DOHH2 (cell line): ENCODE measurements around the gene FAAP20.

Experiments used
- CTCF ChIP-seq: fragments of 200-600 bp; sonication (generic); IDR thresholded peaks from one replicate; pipeline ENCODE4 v1.5.1; 2014; ENCODE audit warnings: antibody characterized with exemption, mild to moderate bottlenecking, low read depth, low read length; ENCODE audit not compliant: poor library complexity, severe bottlenecking
- EZH2phosphoT487 ChIP-seq: fragments of 200-600 bp; sonication (generic); IDR thresholded peaks from 2 replicates; pipeline ENCODE4 v1.6.1; 2017; ENCODE audit warnings: borderline replicate concordance, mild to moderate bottlenecking, antibody characterized with exemption, low read length, moderate library complexity, mixed read lengths

DNA sequence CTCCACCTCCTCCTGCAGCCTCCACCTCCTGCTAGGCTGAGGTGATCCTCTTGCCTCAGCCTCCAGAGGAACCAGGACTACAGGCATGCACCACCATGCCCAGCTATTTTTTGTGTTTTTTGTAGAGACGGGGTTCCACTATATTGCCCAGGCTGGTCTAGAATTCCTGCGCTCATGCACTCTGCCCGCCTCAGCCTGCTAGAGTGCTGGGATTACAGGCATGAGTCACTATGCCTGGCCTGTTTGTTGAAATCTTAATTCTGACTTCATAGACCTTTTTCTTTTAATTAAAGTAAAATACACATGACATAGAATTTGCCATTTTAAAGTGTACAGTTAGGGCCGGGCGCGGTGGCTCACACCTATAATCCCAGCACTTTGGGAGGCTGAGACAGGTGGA lies 42.7 kb downstream of the FAAP20 start:
- TF ChIP-seq CTCF (no peak), EZH2phosphoT487 (no peak)
